Muscle of back (tissue), 11 donors: ENCODE results near the gene AKT3. TPM values are rescaled to one million over a fixed set of nuclear protein-coding genes. Genes with fewer than 3 reads are reported as not detected.
A peak's percentile ranks its signal among the peaks of the same experiment; 100 is the strongest.

Experiments
- DNase-seq, 3 donors: peaks; one replicate each; pipeline versions ENCODE4 v3.0.0 to v3.0.0-alpha.2; 2013
- polyA plus RNA-seq, 10 donors: library from polyadenylated mRNA; unstranded; fragments of 120-200 nt; gene quantifications; one replicate each; pipeline ENCODE4 v1.2.1, GENCODE V29; 2013; ENCODE audit not compliant: insufficient read length in 10 of 10

Gene AKT3
- polyA plus RNA-seq, 10 donors = 18.3 to 26.9 (median 23.2) TPM

DNA sequence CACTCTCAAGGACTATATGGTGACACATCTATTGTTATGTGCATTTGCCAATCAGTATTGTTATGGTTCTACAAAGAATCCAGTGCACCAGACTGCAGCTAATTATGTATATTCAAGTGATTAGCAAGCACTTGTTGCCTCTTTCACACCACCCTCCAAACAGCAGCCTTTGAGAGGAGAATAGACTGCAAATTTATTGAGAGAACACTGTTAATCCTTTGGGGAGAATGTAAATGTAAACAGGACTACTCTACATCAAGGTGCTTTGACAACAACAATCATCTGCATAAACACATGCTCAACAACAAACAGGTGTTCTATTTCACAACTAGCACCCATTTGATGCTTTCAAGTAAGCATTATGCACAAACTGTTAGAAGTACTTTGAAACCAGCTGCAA lies 117.4 kb downstream of the AKT3 start:
- DNase-seq = no peak

DNA sequence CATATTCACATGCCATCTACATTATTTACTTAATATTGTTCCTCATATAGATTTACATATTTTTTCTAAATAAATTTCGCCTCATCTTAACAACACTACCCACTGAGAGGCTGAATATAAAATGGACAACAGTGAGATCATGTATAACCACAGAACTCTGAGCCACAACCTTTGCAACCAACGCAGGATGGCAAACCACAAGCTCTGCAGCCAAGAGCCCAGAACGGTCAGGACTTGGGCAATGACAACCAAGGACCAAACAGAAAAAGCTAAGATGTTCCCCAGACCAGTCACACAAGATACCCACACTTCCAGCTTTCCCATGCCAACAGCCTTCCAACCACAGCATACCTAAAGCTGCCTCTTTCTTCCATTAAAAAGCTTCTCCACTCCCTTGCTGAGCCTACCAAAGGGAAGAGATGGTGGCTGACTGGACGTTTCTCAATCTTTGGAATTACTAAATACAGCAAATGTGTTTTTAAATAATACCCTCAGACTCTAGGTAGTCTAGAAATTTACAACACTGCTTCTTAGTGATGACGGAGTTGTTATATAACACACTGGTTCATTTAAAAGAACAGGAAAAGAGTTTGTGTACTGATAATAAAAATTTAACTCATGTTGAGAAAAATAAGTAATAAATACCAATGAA lies 117.9 kb downstream of the AKT3 start:
- no peak for DNase-seq

DNA sequence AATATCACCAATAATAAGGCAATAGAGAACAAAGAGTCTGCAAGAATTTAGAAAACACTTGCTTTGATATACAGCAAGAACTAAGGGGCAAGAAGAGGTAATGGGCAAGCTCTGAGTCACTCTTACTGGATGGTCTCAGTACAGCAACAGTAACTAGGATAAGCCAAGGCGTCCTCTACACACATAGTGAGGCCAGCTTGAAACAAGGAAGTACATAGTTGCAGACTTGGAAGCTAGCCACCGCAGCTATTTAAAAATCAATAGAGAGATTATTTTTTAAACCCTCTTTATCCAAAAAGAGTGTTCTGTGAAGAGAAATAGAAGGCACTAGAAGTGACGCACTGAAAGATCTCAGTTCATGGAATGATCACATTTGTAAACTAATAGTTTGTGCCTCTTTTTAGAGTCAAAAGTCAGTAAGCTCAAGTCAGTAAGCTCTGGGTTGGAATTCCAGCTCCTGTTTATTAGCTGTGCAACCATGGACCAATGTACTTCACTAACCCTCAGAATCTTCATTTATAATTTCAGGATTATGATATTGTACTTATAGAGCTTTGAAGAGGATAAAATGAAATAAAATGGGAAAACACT lies 118.6 kb downstream of the AKT3 start:
- DNase-seq = peak in 2 of 3 donors; percentile 19 to 36

DNA sequence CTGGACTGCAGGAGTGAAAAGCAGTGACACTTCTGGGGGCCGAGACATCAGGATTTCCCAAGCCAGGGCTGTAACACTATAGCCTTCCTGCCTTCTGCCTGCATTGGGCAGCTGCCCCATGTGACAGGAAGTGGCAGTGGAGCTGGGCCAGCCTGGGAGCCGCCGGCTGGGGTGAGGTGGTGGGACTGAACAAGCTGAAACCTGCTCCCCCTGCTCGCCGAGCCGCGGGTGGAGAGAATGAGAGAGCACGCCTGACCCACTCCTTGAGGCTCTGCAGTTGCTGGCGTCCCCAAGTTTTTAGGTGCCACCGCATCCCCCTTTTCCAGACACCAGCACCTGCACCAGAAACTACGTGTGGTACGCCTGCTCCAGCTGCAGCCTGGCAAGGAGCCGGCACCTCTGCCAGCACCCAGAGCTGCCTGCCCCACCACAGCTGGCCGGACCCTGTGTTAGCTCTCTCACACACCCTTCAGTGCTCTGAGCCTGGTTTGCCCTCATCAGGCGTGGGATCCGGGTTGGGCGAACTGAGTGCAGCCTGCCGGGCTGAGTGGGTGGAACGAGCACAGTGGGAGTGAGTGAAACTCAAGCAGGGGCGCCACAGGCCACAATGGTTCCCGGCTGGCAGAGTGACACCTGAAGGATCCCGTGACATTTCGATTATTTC lies 119.4 kb downstream of the AKT3 start:
- no peak for DNase-seq

DNA sequence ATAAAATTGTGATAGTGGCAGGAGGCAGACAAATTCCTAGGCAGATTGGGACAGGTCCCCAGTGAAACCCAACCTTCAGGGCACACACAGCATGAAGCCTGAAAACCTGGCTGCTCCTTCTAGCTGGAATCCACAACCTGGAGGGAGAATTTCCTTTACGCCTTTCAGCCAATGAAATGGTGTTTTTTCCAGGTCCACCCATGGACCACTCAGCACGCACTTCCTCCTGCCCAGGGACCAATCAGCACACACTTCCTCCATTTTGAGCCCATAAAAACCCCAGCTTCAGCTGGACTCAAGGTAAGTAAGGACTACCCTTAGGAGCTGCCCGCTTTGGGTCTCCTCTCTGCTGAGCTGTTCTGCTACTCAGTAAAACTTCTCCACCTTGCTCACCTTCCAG lies 120.1 kb downstream of the AKT3 start:
- DNase-seq = no peak

DNA sequence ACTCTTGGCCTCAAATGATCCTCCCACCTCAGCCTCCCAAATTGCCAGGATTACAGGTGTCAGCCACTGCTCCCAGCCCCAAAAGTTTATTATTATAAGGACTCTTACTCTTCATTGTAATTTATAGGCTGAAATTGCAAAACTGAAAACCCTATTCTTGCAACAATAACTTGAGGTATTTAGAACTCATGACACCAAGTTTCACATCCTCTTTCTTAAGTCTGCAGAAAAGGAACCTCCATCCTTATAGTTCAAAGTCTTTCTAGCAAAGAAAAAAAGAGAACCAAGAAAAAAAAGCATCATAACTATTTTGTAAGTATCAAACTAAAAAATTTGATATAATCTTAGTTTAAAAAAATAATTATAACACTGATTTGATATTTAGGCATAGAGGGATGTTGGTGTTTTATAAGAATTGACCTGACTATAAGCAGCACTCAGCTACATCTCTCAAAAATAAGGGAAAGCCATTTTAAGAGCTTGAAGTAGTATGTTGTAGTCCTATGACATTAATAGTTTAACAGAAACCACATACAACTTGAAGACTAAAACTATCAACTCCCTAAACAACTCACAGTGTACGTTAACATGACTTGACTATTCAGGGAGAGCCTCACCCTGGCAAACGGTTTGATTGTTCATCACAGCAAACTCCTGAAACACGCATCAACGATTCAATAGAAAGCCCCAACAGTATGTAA lies 122.4 kb downstream of the AKT3 start:
- peak in 1 of 3 donors; percentile 22 for DNase-seq

DNA sequence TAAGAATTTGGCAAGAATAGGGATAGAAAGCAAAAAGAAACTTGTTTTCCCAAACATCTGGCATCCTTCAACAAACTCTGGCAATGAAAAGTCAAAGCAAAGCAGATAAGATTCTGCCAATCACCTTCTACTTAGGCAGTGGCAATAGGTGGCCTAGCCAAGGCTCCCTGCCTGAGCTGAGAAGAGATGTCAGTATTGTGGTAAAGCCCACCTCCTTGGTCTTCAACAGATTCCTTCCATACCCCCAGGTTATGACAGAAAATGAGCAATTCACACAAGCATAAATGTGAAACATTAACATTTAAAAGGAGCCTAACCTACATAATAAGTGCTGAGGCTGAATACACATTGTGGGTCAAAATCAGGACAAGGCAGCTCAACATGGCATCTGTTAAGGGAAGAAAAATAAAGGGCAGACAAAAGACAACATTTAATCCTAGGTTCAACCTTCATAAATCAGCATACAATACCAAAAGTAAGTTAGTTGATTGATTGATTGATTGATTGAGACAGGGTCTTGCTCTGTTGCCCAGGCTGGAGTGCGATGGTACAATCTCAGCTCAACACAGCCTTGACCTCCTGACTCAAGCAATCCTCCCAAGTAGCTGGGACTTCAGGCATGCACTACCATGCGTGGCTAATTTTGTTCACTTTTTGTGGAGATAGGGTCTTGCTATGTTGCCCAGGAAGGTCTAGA lies 123.1 kb downstream of the AKT3 start:
- no peak for DNase-seq

DNA sequence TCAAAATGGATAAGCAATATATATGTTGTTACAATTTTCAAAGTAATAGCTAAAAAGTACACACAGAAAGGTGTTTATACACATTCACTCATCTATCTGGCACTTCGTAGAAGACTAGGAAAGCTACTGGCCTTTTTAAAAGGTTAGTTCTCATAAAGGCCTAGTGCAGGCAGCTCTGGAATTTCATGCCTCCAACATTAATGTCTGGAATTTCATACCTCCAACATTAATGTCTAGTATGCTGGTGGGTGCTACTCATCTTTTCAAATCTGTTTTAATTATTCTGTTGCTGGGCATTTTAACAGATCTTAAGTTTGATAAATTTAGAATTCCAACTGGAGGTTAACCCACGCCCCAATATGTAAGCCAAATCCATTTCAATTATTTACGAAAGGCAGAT lies 124.2 kb downstream of the AKT3 start:
- DNase-seq = no peak

DNA sequence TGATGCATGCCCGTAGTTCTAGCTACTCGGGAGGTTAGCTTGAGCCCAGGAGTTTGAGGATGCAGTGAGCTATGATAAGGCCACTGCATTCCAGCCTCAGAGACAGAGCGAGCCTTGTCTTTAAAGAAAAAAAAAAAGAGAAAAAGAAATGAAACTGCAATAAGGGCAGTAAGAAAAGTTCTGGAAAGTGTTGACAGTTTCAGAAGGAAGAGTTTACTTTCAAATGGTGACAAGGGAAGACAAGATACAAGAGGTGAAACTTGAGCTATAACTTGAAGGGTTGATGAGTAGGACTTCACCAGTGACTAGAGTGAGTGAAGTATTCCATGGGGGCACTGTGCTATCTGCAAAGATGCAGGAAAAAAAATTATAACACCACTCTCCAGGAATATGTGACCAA lies 125.0 kb downstream of the AKT3 start:
- no peak for DNase-seq

DNA sequence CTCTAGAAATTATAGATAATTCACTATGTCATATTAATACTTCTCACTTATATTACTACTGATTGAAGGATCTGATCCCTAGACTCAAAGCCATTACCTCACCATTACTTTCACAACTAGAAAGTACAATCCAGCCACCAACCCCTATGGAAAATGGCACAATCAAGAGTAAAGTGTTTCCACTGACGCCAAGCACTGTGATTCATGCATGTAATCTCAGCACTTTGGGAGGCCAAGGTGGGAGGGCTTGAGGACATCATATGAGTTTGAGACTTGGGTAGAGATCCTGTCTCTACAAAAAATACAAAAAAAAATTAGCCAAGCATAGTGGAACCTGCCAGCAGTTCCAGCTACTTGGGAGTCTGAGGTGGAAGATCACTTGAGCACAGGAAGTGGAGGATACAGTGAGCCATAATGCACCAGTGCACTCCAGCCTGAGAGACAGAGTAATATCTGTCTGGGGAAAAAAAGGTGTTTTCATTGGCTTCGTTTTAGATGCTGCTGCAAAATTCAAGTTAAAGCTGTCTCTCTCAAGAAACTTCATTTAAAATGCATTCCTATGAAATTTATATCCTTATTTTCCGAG lies 126.5 kb downstream of the AKT3 start:
- no peak for DNase-seq

DNA sequence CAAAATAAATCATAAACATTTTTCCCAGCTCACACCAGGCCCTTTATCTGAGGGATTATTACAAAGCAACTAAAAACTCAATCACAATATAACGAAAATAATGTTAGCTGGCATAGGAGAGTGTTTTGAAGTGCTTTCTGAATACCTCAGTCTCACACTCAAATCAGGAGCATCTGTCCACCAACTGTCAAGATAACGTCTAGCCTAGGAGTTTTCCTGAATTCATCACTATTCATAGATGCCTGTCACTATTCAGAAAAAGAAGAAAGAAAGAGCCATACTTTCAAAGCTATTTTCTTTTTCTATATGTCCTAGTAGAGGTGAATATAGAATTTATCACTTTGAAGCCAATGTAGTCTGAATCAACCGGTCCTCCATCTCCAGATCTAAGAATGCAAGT lies 127.0 kb downstream of the AKT3 start:
- no peak for DNase-seq

DNA sequence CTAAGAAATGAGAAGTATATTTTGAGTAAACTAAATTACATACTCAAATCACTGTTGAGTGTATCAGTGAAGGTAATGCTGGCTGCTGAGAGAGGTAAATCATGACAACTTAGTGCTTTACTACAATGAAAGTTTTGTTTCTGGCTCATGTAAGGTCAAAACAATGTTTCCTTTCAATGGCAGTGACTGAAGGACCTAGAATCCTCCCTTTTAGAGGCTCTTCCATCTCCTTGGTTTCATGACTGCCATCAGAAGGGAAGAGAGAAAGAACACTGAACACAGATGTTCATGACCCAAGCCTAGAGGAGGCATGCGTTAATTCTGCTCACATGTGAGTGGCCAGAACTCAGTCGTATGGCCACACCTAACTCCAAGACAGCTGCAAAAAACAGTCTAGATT lies 130.6 kb downstream of the AKT3 start:
- no peak for DNase-seq

DNA sequence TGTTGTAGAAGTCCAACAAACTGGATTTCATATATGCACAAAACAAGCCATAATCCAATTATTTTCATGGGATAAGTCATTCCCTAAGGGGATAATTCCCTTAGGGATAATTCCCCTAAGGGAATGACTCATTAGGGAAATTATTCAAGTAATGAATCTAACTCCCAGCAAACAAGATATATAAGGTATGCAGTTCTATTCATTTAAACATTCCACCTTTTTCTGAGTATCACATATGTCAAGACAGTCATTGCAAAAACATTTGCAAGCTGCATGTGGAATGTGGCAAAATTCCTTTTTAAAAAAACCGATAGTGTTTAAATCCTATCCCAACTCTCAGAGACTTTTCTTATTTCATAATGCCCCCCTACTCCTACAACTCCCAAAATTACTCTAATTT lies 131.2 kb downstream of the AKT3 start:
- DNase-seq = peak in 1 of 3 donors; percentile 84

DNA sequence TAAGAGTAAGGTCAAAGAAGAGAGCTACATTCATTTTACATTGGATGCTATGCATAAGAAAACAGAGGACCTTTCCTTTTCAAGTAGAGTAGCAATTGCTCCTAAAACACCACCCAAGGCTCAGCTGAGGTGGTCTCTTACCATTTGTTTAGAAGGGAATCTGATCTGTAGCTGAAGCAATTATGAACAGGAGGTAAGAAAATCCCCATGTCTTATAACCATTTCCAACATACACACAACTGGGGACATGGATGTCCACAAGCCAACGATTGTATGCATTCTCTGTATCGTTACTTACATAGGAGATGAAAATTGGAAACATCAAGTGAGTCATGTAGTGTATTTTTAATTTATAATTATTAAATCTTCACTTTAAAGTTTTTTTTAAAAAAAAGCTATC lies 132.0 kb downstream of the AKT3 start:
- DNase-seq = no peak

DNA sequence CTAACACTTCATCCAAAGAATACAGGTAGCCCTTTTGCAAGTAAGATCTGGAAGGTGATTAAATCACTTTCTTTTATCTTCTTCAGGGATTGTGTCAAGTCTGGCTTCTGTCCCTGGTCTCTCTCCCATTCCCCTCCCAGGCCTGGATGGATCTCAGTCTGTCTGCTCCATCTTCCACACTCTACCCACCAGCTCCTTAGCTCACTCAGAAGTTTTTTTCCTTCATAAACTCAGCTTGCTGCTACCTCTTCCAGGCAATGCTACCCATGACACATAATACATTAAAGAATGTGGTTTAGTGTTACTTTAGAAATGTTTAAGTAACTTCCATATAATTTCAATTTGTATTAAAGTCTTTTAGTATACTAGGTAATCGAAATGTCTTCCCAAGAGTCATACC lies 133.1 kb downstream of the AKT3 start:
- DNase-seq = no peak

DNA sequence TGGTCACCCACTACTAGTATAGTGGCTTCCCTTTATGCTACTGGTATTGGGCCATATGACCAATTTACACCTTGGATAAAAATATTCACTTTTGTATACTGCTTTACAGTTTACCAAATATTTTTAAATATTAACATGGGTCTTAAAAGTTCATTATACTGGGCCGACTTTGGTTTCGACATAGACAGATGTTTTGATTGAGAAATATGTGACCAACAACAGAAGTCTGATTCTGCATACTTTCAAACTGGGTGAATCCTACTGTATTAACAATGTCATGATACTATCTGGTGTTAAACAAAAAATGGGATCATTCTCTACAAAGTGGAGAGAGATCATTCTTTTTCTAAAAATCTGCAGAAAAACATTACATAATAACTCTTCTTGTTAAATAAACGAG lies 134.8 kb downstream of the AKT3 start:
- DNase-seq = no peak

DNA sequence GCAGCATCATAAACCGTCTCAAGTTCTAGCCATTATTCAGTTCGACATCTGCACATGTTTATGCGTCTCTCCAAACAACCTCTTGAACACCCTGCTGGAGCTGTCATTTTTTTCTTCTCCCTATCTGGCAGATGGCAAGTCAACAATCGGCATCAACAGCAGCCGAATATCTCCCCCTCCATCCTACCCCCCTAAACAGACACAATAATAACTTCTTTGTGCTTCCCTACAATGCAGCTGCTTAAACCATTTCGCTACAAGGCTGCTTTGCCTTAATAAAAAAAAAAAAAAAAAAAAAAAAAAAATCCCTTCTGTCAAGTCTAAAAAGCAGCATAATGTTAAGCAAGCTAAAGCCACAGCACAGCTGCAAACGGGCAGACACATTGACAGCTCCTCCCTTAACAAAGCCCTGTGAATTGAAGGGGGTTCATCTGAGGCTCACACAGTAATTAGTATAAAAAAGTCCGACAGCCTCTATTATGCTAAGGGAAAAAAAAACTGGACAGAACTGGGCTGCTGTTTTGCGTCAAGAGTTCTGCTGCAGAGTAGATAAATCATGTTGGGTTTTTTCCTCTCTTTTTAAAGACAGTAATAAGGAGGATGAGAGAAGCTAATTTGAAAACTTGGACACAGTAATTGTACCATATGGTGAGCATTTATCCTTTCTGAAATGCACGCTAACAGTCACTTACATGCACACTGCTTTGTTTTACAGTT lies 136.4 kb downstream of the AKT3 start:
- DNase-seq = peak; percentile 59 to 85 (median 68)

DNA sequence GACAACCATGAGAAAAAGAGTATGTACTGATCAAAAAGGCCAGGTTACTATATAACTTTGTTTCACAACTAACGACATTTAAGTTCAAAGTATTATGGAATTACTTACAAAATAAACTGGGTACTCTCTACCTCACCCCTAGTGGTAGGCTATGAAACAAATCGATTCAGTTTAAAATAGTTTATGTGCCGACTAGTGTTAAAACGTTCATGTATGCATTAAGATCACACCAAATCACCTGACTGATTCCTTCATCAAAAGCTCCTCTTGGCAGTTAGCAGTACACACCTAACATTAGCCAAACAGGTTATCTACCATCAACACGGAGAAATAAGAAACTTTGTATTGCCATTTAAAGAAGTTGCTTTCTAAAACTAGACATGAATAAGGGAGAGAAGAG lies 137.1 kb downstream of the AKT3 start:
- no peak for DNase-seq

DNA sequence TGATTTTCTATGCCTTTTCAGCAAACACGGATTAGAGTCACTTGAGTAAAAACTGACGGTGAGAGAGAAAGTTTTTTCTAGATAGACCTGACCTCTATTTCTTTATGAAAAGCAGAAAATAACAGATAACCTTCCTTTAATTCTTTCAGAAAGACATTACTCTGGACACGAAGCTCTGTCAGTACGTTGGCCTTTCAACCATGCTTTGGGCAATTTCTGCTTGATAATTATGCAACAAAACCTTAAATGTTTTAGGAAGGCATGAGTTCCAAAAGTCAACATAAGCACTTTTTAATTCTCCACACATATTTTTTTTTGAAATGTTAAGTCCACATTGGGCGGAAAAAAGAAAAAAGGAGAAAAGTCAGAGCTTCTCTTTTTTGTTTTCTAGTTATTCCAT lies 137.8 kb downstream of the AKT3 start:
- no peak for DNase-seq

DNA sequence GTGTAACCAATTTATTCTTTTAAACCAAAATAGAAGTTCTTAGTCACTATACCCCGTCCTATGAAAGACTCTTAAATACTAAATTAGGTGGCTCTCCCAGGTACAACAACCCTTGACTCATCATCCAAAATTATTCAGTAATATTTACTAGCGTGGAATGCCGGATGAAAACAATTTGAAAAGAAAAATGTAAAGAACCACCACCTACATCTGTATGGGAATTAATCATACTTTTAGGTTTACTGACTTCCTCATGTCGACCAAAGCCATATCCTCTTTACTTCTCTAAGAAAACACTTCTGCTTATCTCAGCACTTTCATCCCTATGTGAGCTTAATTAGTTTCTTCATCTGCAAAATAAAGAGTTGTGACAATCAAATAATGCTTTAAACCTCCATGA lies 139.6 kb downstream of the AKT3 start:
- DNase-seq = no peak

DNA sequence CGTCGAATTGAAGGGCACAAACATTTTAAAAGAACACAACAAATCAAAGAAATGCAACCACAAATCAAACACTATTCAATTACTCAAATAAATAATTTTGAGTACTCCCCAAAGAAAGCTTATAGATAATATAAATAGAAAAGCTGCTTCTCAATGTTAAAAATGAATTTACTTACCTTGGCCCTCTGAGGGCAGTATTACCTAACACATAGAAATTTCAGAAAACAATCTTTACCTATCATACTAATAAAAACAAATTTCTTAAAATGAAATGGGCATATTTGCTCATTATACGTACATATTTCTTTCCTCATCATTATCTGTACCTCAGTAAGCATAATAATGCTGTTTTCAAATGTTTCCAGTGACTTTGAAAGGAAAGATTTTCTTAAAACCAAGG lies 141.8 kb downstream of the AKT3 start:
- no peak for DNase-seq
